ENCODE measurements around the gene SKP1.
"Not testable (repeated sequence)": the region's sequence is repeated elsewhere in the genome, so short reads cannot be mapped to it uniquely, and the experiment has no call there.

The SKP1 gene

GRCh38 chr5:134177369-134178095, 782 bp upstream of the SKP1 start:
- no peak for DNase-seq (ENCODE audit: low read depth in 2 of 2)

DNA sequence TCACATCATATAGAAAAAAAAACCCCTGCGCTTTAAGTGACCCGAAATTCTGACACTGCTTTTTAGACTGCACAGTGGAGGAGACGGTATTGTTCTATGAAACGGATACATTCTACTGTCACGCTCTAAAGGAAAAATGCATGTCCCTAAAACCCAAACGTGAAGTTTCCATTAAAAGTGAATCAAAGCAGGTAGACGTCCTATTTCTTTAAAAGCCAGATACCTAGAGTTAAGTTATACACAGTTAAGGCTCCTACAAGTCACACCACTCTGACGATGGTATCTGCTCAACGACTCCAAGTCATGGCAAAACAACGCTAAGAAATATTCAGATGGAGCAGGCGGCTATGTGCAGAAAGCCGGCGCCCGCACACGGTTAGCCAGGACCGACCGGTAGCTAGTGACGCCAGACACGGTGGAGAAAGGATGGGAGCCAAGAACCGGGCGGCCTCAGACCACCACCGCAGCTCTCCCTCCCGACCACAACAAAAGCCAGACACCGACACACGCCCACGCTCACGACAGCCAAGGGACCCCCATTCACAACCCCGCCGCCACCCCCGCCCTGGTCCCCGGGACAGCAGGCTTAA, 734 bp downstream of the SKP1 start:
- DNase-seq (ENCODE audit: low read depth in 2 of 2): no peak

DNA sequence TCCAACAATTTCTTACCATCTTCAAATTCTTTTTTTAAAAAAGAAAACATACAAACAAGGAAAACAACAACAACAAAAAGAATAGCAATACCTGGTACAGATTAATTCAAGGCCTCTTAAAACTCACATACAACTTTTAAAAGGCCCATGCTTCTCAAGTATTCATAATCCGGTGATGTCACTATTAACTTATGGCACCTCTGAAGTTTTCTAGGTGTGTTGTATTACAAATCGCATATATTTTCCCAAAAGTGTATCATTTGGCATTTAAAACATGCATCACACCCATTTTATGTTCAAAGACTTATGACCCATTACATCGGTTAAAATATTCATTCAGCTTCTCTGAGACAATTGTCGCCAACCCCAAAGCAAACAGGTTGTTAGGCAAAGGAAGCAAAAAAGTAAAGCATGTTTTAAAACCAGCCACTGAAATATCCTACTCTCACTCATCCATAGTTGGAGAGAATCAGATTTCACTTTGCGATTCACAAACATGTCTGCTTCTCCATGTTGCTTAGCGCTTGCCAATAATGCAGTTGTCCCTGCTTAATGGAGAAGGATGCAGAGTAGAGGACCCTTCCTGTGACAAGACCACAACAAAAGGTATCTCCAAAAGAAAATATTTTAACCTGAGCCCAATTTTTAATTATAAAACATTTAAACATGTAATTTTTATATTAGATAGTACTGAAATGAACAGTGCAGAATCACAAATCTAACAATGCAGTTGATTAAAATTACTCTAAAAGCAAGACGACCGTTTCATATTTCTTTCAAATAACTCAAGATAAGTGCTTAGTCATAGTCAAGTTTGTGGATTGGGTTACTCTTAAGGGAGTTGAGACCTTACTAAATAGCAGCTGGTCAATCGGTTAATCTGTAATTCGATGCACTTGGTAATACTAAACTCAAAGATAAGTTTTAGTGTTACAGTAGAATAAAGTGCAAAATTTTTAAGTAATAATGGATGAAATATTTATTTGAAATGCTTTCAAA, 1.6 kb downstream of the SKP1 start:
- DNase-seq (ENCODE audit: low read depth in 2 of 2): no peak

- DNase-seq (ENCODE audit: low read depth in 2 of 2): no peak
Observed at GRCh38 chr5:134171972-134172371, 4.8 kb downstream of the SKP1 start.

DNA sequence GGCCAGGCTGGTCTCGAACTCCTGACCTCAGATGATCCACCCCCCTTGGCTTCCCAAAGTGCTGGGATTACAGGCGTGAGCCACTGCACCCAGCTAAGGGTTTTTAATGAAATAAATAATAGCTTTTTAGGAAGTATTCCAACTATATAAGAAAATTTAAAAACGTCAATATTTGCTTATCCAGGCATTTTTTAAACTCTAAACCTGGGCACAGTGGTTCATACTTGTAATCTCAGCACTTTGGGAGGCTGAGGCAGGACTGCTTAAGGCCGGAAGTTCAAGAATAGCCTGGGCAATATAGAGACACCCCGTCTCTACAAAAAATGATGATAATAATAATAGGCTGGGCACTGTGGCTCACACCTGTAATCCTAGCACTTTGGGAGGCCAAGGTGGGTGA, 14.2 kb downstream of the SKP1 start:
- no peak for DNase-seq (ENCODE audit: low read depth in 2 of 2)

DNA sequence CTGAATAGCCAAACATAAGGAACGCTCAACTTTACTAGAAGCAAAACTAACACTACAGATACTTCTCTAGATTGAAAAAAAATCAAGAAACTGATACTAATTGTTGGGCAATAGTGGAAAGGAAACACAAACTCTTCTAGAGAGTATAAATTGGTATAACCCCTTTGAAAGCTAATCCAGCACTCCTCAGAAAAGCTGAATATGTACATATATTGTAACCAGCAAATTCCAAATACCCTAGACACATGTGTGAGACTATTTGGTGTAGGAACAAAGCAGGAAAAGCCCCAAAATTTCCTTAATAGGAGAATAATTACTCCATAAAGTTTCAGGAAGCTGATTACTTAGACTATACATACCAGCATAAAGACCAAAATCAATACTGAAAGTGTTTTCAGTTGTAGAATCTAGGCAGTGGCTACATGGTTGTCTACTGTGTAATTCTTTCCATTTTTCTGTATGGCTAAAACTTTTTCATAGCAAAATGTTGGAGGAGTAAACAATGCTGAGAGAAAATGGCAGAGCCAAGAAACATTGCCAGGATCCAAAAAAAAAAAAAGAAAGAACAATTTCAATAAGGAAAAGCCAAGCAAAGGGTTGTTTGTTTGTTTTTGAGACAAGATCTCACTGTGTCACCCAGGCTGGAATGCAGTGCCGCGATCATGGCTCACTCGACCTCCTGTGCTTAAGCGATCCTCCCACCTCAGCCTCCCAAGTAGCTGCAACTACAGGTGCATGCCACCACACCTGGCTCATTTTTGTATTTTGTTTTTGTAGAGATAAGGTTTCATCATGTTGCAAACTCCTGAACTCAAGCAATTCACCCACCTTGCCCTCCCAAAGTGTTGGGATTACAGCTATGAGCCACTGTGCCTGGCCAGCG, 15.0 kb downstream of the SKP1 start:
- DNase-seq (ENCODE audit: low read depth in 2 of 2): no peak

DNA sequence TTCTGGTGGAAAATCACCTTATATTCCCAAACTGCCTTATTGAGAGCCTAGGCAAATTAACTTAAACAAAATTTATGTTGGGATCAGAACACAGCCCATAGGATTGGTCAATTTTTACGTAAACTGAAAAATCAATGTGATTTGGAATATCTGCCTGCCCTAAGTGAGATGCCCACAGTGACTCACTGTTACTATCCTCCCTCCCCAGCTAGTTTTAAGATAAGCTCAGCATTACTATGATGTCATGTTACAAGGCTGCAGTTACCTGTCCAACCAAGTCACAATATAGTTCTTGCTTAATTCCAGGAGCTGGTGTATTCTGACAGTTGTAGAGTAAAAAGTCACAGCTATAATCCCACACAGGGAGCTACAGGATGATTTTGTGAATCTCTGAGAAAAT, 23.1 kb downstream of the SKP1 start:
- DNase-seq (ENCODE audit: low read depth in 2 of 2): no peak

DNA sequence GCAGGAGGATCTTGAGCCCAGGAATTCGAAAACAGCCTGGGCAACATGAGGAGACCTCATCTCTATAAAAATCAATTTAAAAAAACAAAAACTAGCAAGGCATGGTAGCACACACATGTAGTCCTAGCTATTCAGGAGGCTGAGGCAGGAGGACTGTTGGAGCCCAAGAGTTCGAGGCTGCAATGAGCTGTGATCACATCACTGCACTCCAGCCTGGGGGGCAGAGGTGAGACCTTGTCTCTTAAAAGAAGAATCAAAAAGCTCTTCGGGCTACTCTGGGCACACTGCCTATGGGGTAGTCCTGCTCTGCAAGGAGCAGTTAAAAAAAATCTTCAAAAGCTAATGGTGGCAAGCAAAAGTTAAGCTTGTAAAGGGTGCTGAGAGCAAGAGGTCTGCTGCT, 23.5 kb downstream of the SKP1 start:
- no peak for DNase-seq (ENCODE audit: low read depth in 2 of 2)

DNA sequence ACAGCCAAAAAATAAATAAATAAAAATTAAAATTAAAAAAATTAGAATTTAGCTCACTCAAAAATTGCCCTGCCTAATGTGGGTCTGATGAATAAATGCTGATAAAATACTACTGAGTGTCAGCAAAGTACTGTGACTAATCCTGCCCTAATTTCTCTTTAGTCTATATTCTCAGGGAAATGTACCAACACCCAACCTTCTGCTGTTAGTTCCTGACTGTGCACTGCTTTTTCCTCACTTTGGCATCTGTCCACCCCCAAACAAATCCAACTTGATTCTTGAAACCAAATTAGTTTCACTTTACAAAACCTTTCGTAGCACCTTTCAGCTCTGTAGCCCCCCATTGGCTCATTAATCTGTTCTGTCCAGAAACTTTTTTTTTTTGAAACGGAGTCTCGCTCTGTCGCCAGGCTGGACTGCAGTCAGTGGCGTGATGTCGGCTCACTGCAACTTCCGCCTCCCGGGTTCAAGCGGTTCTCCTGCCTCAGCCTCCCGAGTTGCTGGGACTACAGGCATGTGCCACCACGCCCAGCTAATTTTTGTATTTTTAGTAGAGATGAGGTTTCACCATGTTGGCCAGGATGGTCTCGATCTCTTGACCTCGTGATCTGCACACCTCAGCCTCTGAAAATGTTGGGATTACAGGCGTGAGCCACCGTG, 24.4 kb downstream of the SKP1 start:
- DNase-seq (ENCODE audit: low read depth in 2 of 2): not testable (repeated sequence)

DNA sequence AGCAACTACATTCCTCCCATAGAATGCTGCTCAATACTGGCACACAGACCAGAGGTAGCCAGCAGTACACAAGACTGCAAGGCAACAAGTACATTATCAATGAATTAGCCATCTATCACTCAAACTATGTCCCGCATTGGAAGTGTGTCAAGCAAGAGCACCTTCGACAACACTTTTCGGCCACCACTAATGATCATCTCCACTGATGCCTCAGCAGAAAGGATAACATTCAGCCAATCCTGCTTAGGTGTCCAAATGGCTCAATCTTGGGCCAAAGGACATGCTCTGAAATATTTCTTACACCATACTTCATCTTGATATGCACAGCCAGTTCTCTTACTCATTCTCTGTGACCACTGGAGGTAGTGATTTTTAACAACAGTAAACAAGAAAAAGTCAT, 25.0 kb downstream of the SKP1 start:
- DNase-seq (ENCODE audit: low read depth in 2 of 2): no peak

DNA sequence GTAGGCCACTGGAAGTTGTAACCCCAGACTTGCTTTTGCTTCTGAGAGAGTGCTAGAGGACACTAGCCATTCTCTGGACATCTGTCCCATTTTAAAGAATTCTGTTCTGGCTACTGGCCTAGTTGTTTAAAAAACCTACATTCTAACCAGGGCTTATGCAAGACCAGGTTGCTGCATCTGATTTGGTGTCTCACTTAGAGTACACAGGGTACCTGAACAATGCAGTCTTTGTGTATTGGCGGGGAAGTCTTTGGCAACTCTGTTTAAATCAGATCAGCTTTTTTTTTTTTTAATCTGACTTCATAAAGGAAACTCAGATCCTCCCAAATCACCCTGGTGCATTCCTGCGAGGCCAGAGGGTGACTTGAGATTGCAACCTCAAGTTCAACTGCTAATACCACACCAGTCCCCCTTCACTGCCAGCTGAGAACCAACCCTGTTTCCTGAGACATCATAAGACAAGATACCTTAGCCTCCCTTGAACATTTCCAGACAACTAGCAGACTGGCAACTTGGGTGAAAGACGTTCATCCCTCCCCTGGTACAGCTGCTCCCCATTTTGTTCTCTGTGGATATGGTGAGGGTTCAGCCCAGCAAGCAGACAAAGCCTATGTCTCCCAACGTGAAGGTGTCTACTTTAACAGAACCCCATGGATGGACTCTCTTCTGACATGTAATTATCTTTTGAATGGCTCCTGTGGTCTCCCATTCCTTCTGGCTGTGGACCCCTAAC, 27.0 kb downstream of the SKP1 start:
- DNase-seq (ENCODE audit: low read depth in 2 of 2): no peak

DNA sequence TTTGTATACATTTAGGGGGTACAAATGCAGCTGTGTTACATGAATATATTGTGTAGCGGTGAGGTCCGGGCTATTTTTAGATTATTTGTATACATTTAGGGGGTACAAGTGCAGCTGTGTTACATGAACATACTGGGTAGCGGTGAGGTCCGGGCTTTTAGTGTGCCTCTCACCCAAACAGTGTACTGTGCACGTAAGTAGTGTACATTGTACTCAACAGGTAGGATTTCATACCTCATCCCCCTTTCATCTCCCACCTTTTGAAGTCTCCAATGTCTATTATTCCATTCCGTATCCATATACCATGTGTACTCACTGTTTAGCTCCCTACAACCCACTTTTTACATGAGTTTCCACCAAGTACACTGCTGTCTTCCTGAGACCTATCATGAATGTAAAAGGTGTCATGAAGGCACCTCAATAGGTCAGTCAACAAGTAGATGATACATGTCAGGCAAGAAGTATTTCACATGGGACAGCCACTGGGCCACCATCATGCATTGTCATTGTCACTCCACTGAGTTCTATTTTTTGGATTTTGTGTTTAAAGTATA, 27.7 kb downstream of the SKP1 start:
- no peak for DNase-seq (ENCODE audit: low read depth in 2 of 2)

GRCh38 chr5:134148316-134148715, 28.4 kb downstream of the SKP1 start:
- DNase-seq (ENCODE audit: low read depth in 2 of 2): no peak

DNA sequence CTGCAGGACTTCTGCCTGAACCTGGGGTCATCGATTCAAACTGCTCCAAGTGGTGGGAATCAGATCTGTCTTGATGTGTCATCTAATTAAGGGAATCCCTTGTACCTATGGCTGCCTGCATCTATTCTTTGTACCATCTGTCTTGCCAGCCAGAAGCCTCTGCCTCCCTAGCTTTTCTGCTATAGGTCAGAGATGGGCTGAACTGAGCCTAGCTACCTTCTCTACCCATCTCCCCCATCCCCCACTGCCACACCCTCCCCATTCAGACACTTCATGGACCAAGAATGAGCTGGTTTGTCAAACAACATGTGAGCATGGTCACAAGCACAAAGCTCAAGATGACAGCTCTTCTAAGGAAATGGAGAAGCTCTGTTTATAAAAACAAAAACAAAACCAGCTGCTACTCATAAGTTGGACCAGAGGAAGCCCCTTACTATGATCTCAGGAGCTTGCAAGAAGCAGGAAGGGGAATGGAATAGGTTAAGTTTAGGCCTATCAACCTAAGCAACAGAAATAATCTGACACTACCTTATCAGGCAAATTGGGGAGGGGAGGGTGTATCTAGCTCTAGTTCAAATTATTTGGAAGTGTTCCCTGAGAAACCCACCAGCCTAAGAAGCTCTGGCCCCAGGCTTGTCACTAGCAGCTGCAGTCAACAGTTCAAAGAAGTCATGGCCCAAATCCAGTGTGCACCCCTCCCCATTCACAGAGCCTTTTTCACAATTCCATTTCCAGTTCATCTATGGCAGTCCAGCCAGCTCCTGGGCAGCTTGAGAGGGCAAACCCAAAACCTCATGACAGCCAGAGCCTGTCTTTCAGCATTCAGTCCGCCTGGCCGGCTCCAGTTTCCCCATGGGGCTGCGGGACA, 29.9 kb downstream of the SKP1 start:
- DNase-seq (ENCODE audit: low read depth in 2 of 2): no peak

- DNase-seq (ENCODE audit: low read depth in 2 of 2): peak in 1 of 2 donors; percentile 66
Observed at GRCh38 chr5:134145779-134146581, 30.8 kb downstream of the SKP1 start.

DNA sequence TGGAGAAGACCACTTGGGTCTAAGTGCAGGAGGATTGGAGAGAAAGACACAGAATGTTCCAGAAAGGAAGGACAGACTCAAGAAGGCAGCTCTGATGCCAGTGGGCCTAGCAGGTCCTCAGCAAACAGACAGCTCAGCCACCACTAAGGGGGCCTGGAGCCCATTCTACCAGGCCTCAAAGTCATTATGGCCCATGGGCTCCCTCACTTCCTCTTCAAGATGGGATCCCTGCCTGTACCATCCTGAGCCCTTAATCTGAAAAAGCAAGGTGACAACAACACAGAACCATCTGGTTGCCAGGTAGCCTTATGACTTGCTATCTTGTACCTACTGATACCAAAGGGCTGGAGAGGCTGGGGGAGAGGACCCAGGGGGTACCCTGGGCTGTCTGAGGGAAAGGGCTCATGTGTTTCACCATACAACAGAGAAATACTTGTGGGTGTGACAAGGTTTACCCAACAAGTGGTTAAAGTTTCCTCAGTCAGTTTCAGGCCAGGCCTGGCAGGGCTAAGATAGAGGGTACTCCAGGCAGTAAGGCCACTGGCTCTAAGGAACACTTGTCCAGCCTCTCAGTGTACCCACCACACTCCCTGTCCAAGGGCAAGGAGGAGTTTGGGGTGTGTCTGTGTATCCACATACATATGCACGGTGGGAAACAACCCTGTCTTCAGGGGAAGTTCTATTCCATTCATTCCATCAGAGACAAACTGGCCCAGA, 31.6 kb downstream of the SKP1 start:
- DNase-seq (ENCODE audit: low read depth in 2 of 2): no peak
